Coronary artery (tissue), 2 donors: ENCODE results near the gene VARS1.
"Not testable (repeated sequence)": the region's sequence is repeated elsewhere in the genome, so short reads cannot be mapped to it uniquely, and the experiment has no call there.

ENCODE experiments used
- DNase-seq: peaks from one replicate; pipeline ENCODE4 v3.0.0-alpha.2; 2017; ENCODE audit warnings: low spot score
- H3K27ac ChIP-seq, 2 donors: fragments of 200-600 bp; sonication (generic); one replicate each; pipeline ENCODE4 v1.5.1; 2016 to 2019
- H3K4me3 ChIP-seq: fragments of 200-600 bp; sonication (generic); 2 replicates; pipeline ENCODE4 v1.5.1; 2016; ENCODE audit warnings: mild to moderate bottlenecking, moderate library complexity
- TF ChIP-seq, protein P1 (sequence below): fragments of 200-600 bp; sonication (generic); IDR thresholded peaks from one replicate; pipeline ENCODE4 v1.5.1; 2019; ENCODE audit warnings: antibody characterized with exemption

The VARS1 gene

GRCh38 chr6:31795616-31796298 is at the start of gene VARS1:
Gene VARS1, minus strand, starts transcription at chr6:31795752. Its CDS starts 535 bp downstream, at chr6:31795217.
- Histone ChIP-seq H3K4me3 (peak within 1 kb of the TSS; percentile 94), H3K27ac (peak within 1 kb of the TSS; percentile 91 to 97)
- TF ChIP-seq, protein P1, sequence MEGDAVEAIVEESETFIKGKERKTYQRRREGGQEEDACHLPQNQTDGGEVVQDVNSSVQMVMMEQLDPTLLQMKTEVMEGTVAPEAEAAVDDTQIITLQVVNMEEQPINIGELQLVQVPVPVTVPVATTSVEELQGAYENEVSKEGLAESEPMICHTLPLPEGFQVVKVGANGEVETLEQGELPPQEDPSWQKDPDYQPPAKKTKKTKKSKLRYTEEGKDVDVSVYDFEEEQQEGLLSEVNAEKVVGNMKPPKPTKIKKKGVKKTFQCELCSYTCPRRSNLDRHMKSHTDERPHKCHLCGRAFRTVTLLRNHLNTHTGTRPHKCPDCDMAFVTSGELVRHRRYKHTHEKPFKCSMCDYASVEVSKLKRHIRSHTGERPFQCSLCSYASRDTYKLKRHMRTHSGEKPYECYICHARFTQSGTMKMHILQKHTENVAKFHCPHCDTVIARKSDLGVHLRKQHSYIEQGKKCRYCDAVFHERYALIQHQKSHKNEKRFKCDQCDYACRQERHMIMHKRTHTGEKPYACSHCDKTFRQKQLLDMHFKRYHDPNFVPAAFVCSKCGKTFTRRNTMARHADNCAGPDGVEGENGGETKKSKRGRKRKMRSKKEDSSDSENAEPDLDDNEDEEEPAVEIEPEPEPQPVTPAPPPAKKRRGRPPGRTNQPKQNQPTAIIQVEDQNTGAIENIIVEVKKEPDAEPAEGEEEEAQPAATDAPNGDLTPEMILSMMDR = peak; percentile 79
- DNase-seq = peak; percentile 95

DNA sequence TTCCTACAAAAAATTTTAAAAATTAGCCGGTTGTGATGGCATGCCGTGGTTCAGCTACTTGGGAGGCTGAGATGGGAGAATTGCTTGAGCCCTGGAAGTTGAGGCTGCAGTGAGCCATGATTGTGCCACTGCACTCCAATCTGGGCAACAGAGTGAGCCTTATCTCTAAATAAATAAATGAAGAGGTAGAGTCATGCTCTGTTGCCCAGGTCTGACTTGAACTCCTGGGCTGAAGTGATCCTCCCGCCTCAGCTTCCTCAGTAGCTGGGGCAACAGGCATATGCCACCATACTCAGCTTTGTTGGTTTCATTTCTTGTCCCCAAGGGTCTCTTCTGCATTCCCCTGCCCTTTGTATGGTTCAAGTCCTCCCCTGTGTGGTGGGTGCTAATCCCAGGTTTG is 49.0 kb upstream of the VARS1 start:
- no peak for DNase-seq
- H3K27ac ChIP-seq = no peak overlapping the region
- TF ChIP-seq, protein P1 = no peak
- no peak overlapping the region for H3K4me3 ChIP-seq

DNA sequence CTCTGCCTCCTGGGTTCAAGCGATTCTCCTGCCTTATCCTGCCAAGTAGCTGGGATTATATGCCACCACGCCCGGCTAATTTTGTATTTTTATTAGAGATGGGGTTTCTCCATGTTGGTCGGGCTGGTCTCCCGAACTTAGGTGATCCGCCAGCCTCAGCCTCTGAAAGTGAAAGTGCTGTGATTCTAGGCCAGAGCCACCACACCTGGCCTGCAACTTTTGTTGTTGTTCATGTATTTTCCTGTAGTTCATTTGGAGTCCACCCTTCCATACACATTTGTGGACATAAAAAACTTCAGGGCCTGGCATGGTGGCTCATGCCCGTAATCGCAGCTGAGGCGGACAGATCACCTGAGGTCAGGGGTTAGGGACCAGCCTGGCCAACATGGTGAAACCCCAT is 46.5 kb upstream of the VARS1 start:
- no peak for DNase-seq
- Histone ChIP-seq H3K27ac (no peak overlapping the region), H3K4me3 (no peak overlapping the region)
- TF ChIP-seq, protein P1 = no peak

DNA sequence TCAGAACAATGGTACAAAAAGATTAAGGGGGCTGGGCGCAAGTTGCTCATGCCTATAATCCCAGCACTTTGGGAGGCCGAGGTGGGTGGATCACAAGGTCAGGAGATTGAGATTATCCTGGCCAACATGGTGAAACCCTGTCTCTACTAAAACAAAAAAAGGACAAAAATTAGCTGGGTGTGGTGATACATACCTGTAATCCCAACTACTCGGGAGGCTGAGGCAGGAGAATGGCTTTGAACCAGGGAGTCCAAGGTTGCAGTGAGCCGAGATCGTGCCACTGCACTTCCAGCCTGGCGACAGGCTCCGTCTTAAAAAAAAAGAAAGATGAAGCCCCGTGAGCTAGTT is 44.2 kb upstream of the VARS1 start:
- not testable (repeated sequence) for DNase-seq, H3K27ac ChIP-seq

DNA sequence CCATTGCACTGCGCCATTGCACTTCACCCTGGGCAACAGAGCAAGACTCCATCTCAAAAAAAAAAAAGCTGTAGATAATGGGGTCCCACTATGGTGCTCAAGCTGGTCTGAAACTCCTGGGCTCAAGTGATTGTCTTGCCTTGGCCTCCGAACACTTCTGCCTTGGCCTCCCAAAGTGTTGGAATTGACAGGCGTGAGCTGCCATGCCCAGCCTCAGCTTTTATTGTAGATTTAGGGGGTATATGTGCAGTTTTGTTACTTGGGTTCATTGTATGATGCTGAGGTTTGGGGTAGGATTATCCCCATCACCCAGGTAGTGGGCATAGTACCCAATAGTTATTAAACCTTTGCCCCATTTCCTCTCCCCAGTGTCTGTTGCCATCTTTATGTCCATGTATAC is 43.4 kb upstream of the VARS1 start:
- Histone ChIP-seq H3K4me3 (no peak overlapping the region), H3K27ac (no peak overlapping the region)
- TF ChIP-seq, protein P1 = no peak
- no peak for DNase-seq

More for the DNA sequence above, 44.2 kb upstream of the VARS1 start:
- H3K4me3 ChIP-seq = not testable (repeated sequence)

- H3K4me3 ChIP-seq = peak overlapping the region; percentile 83
- not testable (repeated sequence) for DNase-seq, H3K27ac ChIP-seq
Measured at GRCh38 chr6:31838114-31838553, 42.6 kb upstream of the VARS1 start.

- peak overlapping the region; percentile 83 for H3K4me3 ChIP-seq
Measured at GRCh38 chr6:31837369-31838113, 42.0 kb upstream of the VARS1 start.

More at GRCh38 chr6:31837369-31838113, 42.0 kb upstream of the VARS1 start:
- H3K27ac ChIP-seq = peak overlapping the region; percentile 50 to 89
- TF ChIP-seq, protein P1 = no peak
- DNase-seq = no peak
